Activated CD4-positive, CD25-positive, alpha-beta regulatory T cell treated with anti-CD3 and anti-CD28 coated beads, Interleukin-2, amount 50 U/mL, for 72 hours (primary cell): Measurements from ENCODE around the gene GALNT7.
"Not testable (repeated sequence)": the region's sequence is repeated elsewhere in the genome, so short reads cannot be mapped to it uniquely, and the experiment has no call there.

Experiments
- DNase-seq: peaks from one replicate; pipeline ENCODE4 v3.0.0; 2021

The GALNT7 gene

GRCh38 chr4:173167758-173168395 lies 734 bp upstream of the GALNT7 start:
- peak; percentile 41 for DNase-seq

- DNase-seq, result no peak
These were observed 492 bp downstream of the GALNT7 start for GRCh38 chr4:173169178-173169427.

GRCh38 chr4:173169428-173170181 lies 994 bp downstream of the GALNT7 start:
- DNase-seq, result peak; percentile 69

- no peak for DNase-seq
These were observed 1.7 kb downstream of the GALNT7 start for GRCh38 chr4:173170182-173170778.

GRCh38 chr4:173171098-173171497 lies 2.5 kb downstream of the GALNT7 start:
- DNase-seq, result no peak

- no peak for DNase-seq
These were observed 3.4 kb downstream of the GALNT7 start for GRCh38 chr4:173171987-173172386.

GRCh38 chr4:173174184-173174583 lies 5.6 kb downstream of the GALNT7 start:
- no peak for DNase-seq

- DNase-seq, result no peak
These were observed 6.0 kb downstream of the GALNT7 start for GRCh38 chr4:173174594-173175012.

- no peak for DNase-seq
These were observed 7.4 kb downstream of the GALNT7 start for GRCh38 chr4:173176010-173176409.

GRCh38 chr4:173177232-173177631 lies 8.6 kb downstream of the GALNT7 start:
- DNase-seq, result no peak

GRCh38 chr4:173178144-173178543 lies 9.5 kb downstream of the GALNT7 start:
- DNase-seq, result no peak

- DNase-seq, result no peak
These were observed 13.2 kb downstream of the GALNT7 start for GRCh38 chr4:173181848-173182247.

- DNase-seq, result no peak
These were observed 13.8 kb downstream of the GALNT7 start for GRCh38 chr4:173182403-173182802.

GRCh38 chr4:173183659-173184247 lies 15.1 kb downstream of the GALNT7 start:
- DNase-seq, result not testable (repeated sequence)

- no peak for DNase-seq
These were observed 17.4 kb downstream of the GALNT7 start for GRCh38 chr4:173185847-173186510.

- no peak for DNase-seq
These were observed 19.1 kb downstream of the GALNT7 start for GRCh38 chr4:173187732-173188131.

- DNase-seq, result no peak
These were observed 20.0 kb downstream of the GALNT7 start for GRCh38 chr4:173188648-173189047.

GRCh38 chr4:173189117-173189693 lies 20.6 kb downstream of the GALNT7 start:
- no peak for DNase-seq

- no peak for DNase-seq
These were observed 23.0 kb downstream of the GALNT7 start for GRCh38 chr4:173191623-173192041.

GRCh38 chr4:173192375-173193162 lies 24.0 kb downstream of the GALNT7 start:
- DNase-seq, result no peak

GRCh38 chr4:173194157-173194556 lies 25.5 kb downstream of the GALNT7 start:
- DNase-seq, result no peak

GRCh38 chr4:173195109-173195508 lies 26.5 kb downstream of the GALNT7 start:
- DNase-seq, result no peak
